Activated CD8-positive, alpha-beta T cell treated with anti-CD3 and anti-CD28 coated beads for 36 hours (primary cell): ENCODE data around the gene ANKRD40. TPM values are rescaled to one million over a fixed set of nuclear protein-coding genes. Genes with fewer than 3 reads are reported as not detected.

Experiments
- ATAC-seq: fragments of 200-7000 bp; cut with Tn5 transposase; one replicate; pipeline ENCODE4 v1.10.0; 2021; ENCODE audit warnings: mild to moderate bottlenecking, moderate library complexity
- CTCF ChIA-PET: fragments of 350-600 bp; sonication (Branson Sonifier 250); formaldehyde crosslinking; loops from one replicate; lab custom pipeline; 2021; ENCODE audit warnings: antibody characterized with exemption; lab: Charles Lee
- POLR2A ChIA-PET: fragments of 350-600 bp; sonication (Branson Sonifier 250); formaldehyde crosslinking; loops from one replicate; lab custom pipeline; 2021; ENCODE audit warnings: antibody characterized with exemption; lab: Charles Lee
- DNase-seq: peaks from one replicate; pipeline ENCODE4 v3.0.0-alpha.2; 2020
- H3K27ac Mint-ChIP-seq: one replicate; pipeline ENCODE4 v1.8.0; 2021; ENCODE audit warnings: mild to moderate bottlenecking, mixed read lengths
- H3K27me3 Mint-ChIP-seq: one replicate; pipeline ENCODE4 v1.8.0; 2021; ENCODE audit warnings: mixed read lengths
- H3K36me3 Mint-ChIP-seq: one replicate; pipeline ENCODE4 v1.8.0; 2021; ENCODE audit warnings: low read depth, mixed read lengths
- H3K4me1 Mint-ChIP-seq: one replicate; pipeline ENCODE4 v1.8.0; 2021; ENCODE audit warnings: low read depth, mixed read lengths
- H3K4me3 Mint-ChIP-seq: one replicate; pipeline ENCODE4 v1.8.0; 2021; ENCODE audit warnings: mild to moderate bottlenecking, moderate library complexity, mixed read lengths
- H3K9me3 Mint-ChIP-seq: one replicate; pipeline ENCODE4 v1.8.0; 2021; ENCODE audit warnings: mixed read lengths
- intact Hi-C: fragments of 100-400 bp; cut with micrococcal nuclease; formaldehyde crosslinking; loops from one replicate; pipeline ENCODE4 v1.10.0; 2022
- total RNA-seq, 2 experiments: library from RNA; stranded (reverse); gene quantifications; one replicate each; pipeline ENCODE4 v1.2.3, GENCODE V29; 2021
- TF ChIP-seq, protein P1 (sequence below): fragments of 200-600 bp; IDR thresholded peaks from one replicate; pipeline ENCODE4 v1.8.0; 2022; ENCODE audit warnings: antibody characterized with exemption, mild to moderate bottlenecking

ANKRD40 gene
- total RNA-seq, 2 experiments from 2014 or later: 26.3 to 27.3 TPM

DNA sequence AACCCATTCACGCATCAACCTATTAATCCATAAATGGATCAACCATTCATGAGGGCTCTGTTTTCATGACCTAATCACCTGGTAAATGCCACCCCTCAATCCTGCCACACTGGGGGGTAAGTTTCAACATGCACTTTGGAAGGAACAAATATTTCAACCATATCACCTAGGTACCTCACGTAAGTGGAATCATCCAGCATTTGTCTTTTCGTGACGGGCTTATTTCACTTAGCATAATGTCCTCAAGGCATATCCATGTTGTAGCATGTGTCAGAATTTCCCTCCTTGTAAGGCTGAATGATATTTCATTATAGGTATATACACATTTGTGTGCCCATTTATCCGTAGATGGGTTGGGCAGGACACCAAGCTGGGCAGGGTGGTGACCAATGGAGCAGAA, 35.6 kb downstream of the ANKRD40 start:
- no peak for DNase-seq
- Mint-ChIP-seq H3K4me3 (no peak overlapping the region), H3K27me3 (no peaks in the 10 kb centered on the region), H3K4me1 (no peaks in the 10 kb centered on the region), H3K27ac (no peak overlapping the region), H3K36me3 (no peaks in the 10 kb centered on the region), H3K9me3 (no peaks in the 10 kb centered on the region)
- TF ChIP-seq, protein P1, sequence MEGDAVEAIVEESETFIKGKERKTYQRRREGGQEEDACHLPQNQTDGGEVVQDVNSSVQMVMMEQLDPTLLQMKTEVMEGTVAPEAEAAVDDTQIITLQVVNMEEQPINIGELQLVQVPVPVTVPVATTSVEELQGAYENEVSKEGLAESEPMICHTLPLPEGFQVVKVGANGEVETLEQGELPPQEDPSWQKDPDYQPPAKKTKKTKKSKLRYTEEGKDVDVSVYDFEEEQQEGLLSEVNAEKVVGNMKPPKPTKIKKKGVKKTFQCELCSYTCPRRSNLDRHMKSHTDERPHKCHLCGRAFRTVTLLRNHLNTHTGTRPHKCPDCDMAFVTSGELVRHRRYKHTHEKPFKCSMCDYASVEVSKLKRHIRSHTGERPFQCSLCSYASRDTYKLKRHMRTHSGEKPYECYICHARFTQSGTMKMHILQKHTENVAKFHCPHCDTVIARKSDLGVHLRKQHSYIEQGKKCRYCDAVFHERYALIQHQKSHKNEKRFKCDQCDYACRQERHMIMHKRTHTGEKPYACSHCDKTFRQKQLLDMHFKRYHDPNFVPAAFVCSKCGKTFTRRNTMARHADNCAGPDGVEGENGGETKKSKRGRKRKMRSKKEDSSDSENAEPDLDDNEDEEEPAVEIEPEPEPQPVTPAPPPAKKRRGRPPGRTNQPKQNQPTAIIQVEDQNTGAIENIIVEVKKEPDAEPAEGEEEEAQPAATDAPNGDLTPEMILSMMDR: no peak
- CTCF ChIA-PET: no interaction called here
- intact Hi-C loops: no loop called here
- POLR2A ChIA-PET: no interaction called here
- no peak for ATAC-seq

GRCh38 chr17:50668838-50669581, 38.7 kb downstream of the ANKRD40 start:
- POLR2A ChIA-PET: no interaction called here
- Mint-ChIP-seq H3K4me3 (no peak overlapping the region), H3K9me3 (no peaks in the 10 kb centered on the region), H3K27ac (no peak overlapping the region), H3K4me1 (no peaks in the 10 kb centered on the region), H3K36me3 (no peaks in the 10 kb centered on the region), H3K27me3 (no peaks in the 10 kb centered on the region)
- ATAC-seq (no peak), DNase-seq (no peak)
- TF ChIP-seq, protein P1: no peak
- intact Hi-C loops: no loop called here
- CTCF ChIA-PET: interaction anchor here (1.3 to 1.7 kb wide), 2 partner anchors 8 to 33 kb away, joined by 3 to 5 read pairs; no protein-coding TSS in a partner anchor

GRCh38 chr17:50668025-50668837, 39.5 kb downstream of the ANKRD40 start:
- H3K4me3 Mint-ChIP-seq: no peak overlapping the region
- TF ChIP-seq, protein P1: no peak
- H3K27ac Mint-ChIP-seq: no peak overlapping the region
- H3K36me3 Mint-ChIP-seq: no peaks in the 10 kb centered on the region
- H3K9me3 Mint-ChIP-seq: no peaks in the 10 kb centered on the region
- intact Hi-C loops: no loop called here
- H3K27me3 Mint-ChIP-seq: no peaks in the 10 kb centered on the region
- DNase-seq (no peak), ATAC-seq (no peak)
- no peaks in the 10 kb centered on the region for H3K4me1 Mint-ChIP-seq
- ChIA-PET POLR2A (no interaction called here), CTCF (interaction anchor here (0.9 kb wide), 1 partner anchor 120 kb away, joined by 3 read pairs; no protein-coding TSS in a partner anchor)

- no peak for ATAC-seq
- TF ChIP-seq, protein P1: no peak
- Mint-ChIP-seq H3K27ac (no peak overlapping the region), H3K4me1 (peaks cover 3% of the 10 kb centered on the region), H3K9me3 (no peaks in the 10 kb centered on the region), H3K36me3 (no peaks in the 10 kb centered on the region), H3K27me3 (no peaks in the 10 kb centered on the region), H3K4me3 (no peak overlapping the region)
- POLR2A ChIA-PET: no interaction called here
- intact Hi-C loops: no loop called here
- no peak for DNase-seq
- CTCF ChIA-PET: interaction anchor here (0.9 to 1.2 kb wide), 2 partner anchors 120 to 296 kb away, joined by 3 read pairs; no protein-coding TSS in a partner anchor
Measured at GRCh38 chr17:50667259-50668024, 40.3 kb downstream of the ANKRD40 start.
